ENCODE measurements around the gene PRMT7. TPM values are rescaled to one million over a fixed set of nuclear protein-coding genes. Genes with fewer than 3 reads are reported as not detected.

The PRMT7 gene
- polyA plus RNA-seq, 3 donors = 15.0 to 41.1 (median 15.2) TPM

DNA sequence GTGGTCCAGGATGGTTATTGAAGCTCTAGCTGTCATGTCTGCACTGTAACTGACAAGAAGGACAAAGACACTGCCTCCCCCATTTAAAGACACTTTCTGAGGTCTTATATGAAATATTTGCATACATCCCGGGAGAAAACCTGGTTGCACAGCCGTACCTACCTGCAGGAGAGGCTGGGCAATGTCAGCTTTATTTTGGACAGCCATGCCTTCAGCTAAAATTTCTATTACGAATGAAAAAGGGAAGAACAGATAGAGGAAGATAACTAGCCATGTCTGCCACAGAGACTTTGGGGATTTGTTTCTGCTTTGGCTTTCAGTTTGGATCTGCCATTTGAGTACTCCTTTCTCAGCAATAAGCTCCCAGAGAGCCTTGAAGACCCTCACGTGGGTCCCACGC lies 27.5 kb upstream of the PRMT7 start:
- peaks cover 10 to 43% of the 10 kb centered on the region in 2 donors for H3K36me3 ChIP-seq (replicated peaks in 1 of 2; ENCODE audit: control insufficient read depth in 1 of 2, insufficient read depth in 2 of 2, low read length in 2 of 2)
- Mint-ChIP-seq H3K9me3 (peaks cover 0 to 2% (median 0%) of the 10 kb centered on the region in 7 donors), H3K27ac (peak overlapping the region; percentile 86 to 99 (median 91)), H3K4me1 (peaks cover 66% of the 10 kb centered on the region), H3K27me3 (ENCODE audit: low read depth in 3 of 3) (no peaks in the 10 kb centered on the region), H3K4me3 (peak overlapping the region; percentile 70 to 84), H3K36me3 (peaks cover 43 to 56% of the 10 kb centered on the region in 2 donors)
- peaks cover 59 to 63% of the 10 kb centered on the region in 2 donors for H3K4me1 ChIP-seq (ENCODE audit: control insufficient read depth in 1 of 2, insufficient read depth in 2 of 2, low read length in 2 of 2)
- peak overlapping the region; percentile 51 to 79 for H3K27ac ChIP-seq (ENCODE audit: low read depth in 1 of 2, low read length in 2 of 2)
- TF ChIP-seq, protein P1, sequence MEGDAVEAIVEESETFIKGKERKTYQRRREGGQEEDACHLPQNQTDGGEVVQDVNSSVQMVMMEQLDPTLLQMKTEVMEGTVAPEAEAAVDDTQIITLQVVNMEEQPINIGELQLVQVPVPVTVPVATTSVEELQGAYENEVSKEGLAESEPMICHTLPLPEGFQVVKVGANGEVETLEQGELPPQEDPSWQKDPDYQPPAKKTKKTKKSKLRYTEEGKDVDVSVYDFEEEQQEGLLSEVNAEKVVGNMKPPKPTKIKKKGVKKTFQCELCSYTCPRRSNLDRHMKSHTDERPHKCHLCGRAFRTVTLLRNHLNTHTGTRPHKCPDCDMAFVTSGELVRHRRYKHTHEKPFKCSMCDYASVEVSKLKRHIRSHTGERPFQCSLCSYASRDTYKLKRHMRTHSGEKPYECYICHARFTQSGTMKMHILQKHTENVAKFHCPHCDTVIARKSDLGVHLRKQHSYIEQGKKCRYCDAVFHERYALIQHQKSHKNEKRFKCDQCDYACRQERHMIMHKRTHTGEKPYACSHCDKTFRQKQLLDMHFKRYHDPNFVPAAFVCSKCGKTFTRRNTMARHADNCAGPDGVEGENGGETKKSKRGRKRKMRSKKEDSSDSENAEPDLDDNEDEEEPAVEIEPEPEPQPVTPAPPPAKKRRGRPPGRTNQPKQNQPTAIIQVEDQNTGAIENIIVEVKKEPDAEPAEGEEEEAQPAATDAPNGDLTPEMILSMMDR (IDR thresholded peaks at IDR 0.05) = no peak
- WGBS (ENCODE audit: insufficient coverage) = 14% methylated on average over 3 of the region's 5 CpGs
- no peaks in the 10 kb centered on the region for H3K9me3 ChIP-seq (replicated peaks in 1 of 2; ENCODE audit: control insufficient read depth in 1 of 2, insufficient read depth in 1 of 2, low read length in 2 of 2)
- H3K79me2 ChIP-seq (ENCODE audit: insufficient read depth, low read length) = peaks cover 38% of the 10 kb centered on the region
- no peak overlapping the region for H3K9ac ChIP-seq (ENCODE audit: insufficient read depth, low read length, poor library complexity, severe bottlenecking)
- peak overlapping the region; percentile 52 for H2AFZ ChIP-seq (ENCODE audit: insufficient read depth, low read depth, low read length, poor library complexity, severe bottlenecking)
- DNase-seq = peak in 1 of 3 donors; percentile 49
- H3K4me2 ChIP-seq (replicated peaks; ENCODE audit: extremely low read depth, low read length, poor library complexity, severe bottlenecking) = peak overlapping the region; percentile 68
- no peaks in the 10 kb centered on the region for H4K20me1 ChIP-seq (ENCODE audit: insufficient read depth, low read length)
- peak overlapping the region in 1 of 3 experiments; percentile 64 for H3K4me3 ChIP-seq (replicated peaks in 1 of 3; ENCODE audit: low read depth in 2 of 3, low read length in 3 of 3)
- intact Hi-C loops (cut with micrococcal nuclease) = no loop called here
- H3K27me3 ChIP-seq (ENCODE audit: control insufficient read depth in 2 of 2, insufficient read depth in 2 of 2, low read length in 2 of 2) = no peaks in the 10 kb centered on the region

DNA sequence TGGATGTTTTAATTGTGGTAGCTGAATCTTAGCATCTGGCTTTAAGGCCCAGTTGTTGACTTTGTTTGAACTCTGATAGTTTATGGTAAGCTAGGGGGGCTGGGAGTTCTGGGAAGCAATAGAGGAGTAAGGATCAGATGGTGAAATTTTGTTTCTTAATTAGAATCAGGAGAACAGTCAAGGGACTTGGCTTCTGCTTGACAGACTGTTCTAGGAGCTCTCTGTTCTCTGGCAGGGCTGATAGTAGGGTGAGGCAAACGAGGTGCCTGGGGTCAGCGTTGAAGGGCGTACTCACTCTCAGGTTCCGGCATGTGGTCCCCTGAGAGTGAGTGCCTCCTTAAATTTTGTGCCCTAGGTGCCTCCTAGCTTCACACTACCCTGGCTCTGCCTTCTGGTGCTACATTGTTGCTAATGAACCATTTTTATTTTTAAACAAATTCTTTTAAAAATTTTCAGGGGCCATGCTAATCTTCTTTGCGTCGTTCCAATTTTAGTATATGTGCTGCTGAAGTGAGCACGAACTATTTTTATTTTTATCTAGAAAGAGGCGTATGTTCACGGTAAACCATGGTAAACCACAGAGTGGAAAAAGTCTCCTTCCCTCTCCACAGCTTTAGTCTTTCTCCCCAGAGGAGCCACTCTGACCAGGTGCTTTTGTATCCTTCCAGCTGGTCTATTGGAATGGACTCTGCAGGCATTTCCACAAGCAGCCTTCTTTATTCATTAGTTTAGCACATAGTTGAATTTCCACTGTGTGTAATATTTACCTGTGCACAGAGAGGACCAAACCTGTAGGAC lies 26.8 kb upstream of the PRMT7 start:
- H3K27ac Mint-ChIP-seq = peak overlapping the region; percentile 86 to 99 (median 95)
- H3K4me1 Mint-ChIP-seq = peaks cover 69% of the 10 kb centered on the region
- no peaks in the 10 kb centered on the region for H3K27me3 ChIP-seq (ENCODE audit: control insufficient read depth in 2 of 2, insufficient read depth in 2 of 2, low read length in 2 of 2)
- TF ChIP-seq, protein P1 (IDR thresholded peaks at IDR 0.05) = no peak
- WGBS (ENCODE audit: insufficient coverage) = 40% methylated on average over 1 of the region's 9 CpGs
- peak overlapping the region in 1 of 3 experiments; percentile 64 for H3K4me3 ChIP-seq (replicated peaks in 1 of 3; ENCODE audit: low read depth in 2 of 3, low read length in 3 of 3)
- intact Hi-C loops (cut with micrococcal nuclease) = no loop called here
- H4K20me1 ChIP-seq (ENCODE audit: insufficient read depth, low read length) = no peaks in the 10 kb centered on the region
- no peak for DNase-seq
- peak overlapping the region; percentile 52 for H2AFZ ChIP-seq (ENCODE audit: insufficient read depth, low read depth, low read length, poor library complexity, severe bottlenecking)
- H3K9ac ChIP-seq (ENCODE audit: insufficient read depth, low read length, poor library complexity, severe bottlenecking) = no peak overlapping the region
- H3K4me1 ChIP-seq (ENCODE audit: control insufficient read depth in 1 of 2, insufficient read depth in 2 of 2, low read length in 2 of 2) = peaks cover 59 to 66% of the 10 kb centered on the region in 2 donors
- H3K9me3 ChIP-seq (replicated peaks in 1 of 2; ENCODE audit: control insufficient read depth in 1 of 2, insufficient read depth in 1 of 2, low read length in 2 of 2) = no peaks in the 10 kb centered on the region
- H3K27ac ChIP-seq (ENCODE audit: low read depth in 1 of 2, low read length in 2 of 2) = peak overlapping the region; percentile 51 to 79
- H3K27me3 Mint-ChIP-seq (ENCODE audit: low read depth in 3 of 3) = no peaks in the 10 kb centered on the region
- peaks cover 10 to 46% of the 10 kb centered on the region in 2 donors for H3K36me3 ChIP-seq (replicated peaks in 1 of 2; ENCODE audit: control insufficient read depth in 1 of 2, insufficient read depth in 2 of 2, low read length in 2 of 2)
- peaks cover 38% of the 10 kb centered on the region for H3K79me2 ChIP-seq (ENCODE audit: insufficient read depth, low read length)
- peak overlapping the region; percentile 68 for H3K4me2 ChIP-seq (replicated peaks; ENCODE audit: extremely low read depth, low read length, poor library complexity, severe bottlenecking)
- H3K4me3 Mint-ChIP-seq = peak overlapping the region; percentile 70 to 89
- H3K9me3 Mint-ChIP-seq = peaks cover 0 to 2% (median 0%) of the 10 kb centered on the region in 7 donors
- peaks cover 43 to 55% of the 10 kb centered on the region in 2 donors for H3K36me3 Mint-ChIP-seq

Measured in CD14-positive monocyte (primary cell).